Smooth muscle cell (in vitro differentiated cells): ENCODE results near the gene FKBP2. TPM values are rescaled to one million over a fixed set of nuclear protein-coding genes. Genes with fewer than 3 reads are reported as not detected.

Experiments used
- DNase-seq: peaks from one replicate; lab custom pipeline; 2025; ENCODE audit not compliant: unreplicated experiment; lab: John Stamatoyannopoulos, UW
- H2AFZ ChIP-seq: fragments of 200-600 bp; sonication (generic); 2 replicates; pipeline ENCODE4 v1.6.0; 2016; ENCODE audit warnings: antibody characterized with exemption, low read depth, mild to moderate bottlenecking
- H3F3A ChIP-seq: fragments of 200-600 bp; sonication (generic); 2 replicates; pipeline ENCODE4 v1.6.0; 2017; ENCODE audit warnings: antibody characterized with exemption, low read depth
- H3K27ac ChIP-seq: fragments of 200-600 bp; sonication (generic); 2 replicates; pipeline ENCODE4 v1.5.1; 2016; ENCODE audit warnings: low read depth, mild to moderate bottlenecking
- H3K27me3 ChIP-seq: fragments of 200-600 bp; sonication (generic); 2 replicates; pipeline ENCODE4 v1.6.1; 2016; ENCODE audit warnings: low read depth, mild to moderate bottlenecking
- H3K36me3 ChIP-seq: fragments of 200-600 bp; sonication (generic); 2 replicates; pipeline ENCODE4 v1.5.1; 2016; ENCODE audit warnings: low read depth
- H3K4me1 ChIP-seq: fragments of 200-600 bp; sonication (generic); 2 replicates; pipeline ENCODE4 v1.5.1; 2016; ENCODE audit warnings: low read depth
- H3K4me2 ChIP-seq: fragments of 200-600 bp; sonication (generic); 2 replicates; pipeline ENCODE4 v1.6.0; 2016; ENCODE audit warnings: mild to moderate bottlenecking
- H3K4me3 ChIP-seq: fragments of 200-600 bp; sonication (generic); 2 replicates; pipeline ENCODE4 v1.5.1; 2016; ENCODE audit warnings: mild to moderate bottlenecking
- H3K79me2 ChIP-seq: fragments of 200-600 bp; sonication (generic); 2 replicates; pipeline ENCODE4 v1.6.0; 2016; ENCODE audit warnings: low read depth, mild to moderate bottlenecking
- H3K9ac ChIP-seq: fragments of 200-600 bp; sonication (generic); 2 replicates; pipeline ENCODE4 v1.6.0; 2016; ENCODE audit warnings: low read depth
- H3K9me3 ChIP-seq: fragments of 200-600 bp; sonication (generic); replicated peaks from 2 replicates; pipeline ENCODE4 v1.5.1; 2016; ENCODE audit warnings: low read depth
- H4K20me1 ChIP-seq: fragments of 200-600 bp; sonication (generic); 2 replicates; pipeline ENCODE4 v1.6.0; 2016; ENCODE audit warnings: low read depth
- WGBS: methylation state at CpG from one replicate; pipeline ENCODE4 v1.1.7; 2016; ENCODE audit warnings: low lambda C conversion rate; 5-methylcytosine and 5-hydroxymethylcytosine counted together
- polyA plus RNA-seq: library from polyadenylated mRNA; unstranded; fragments of >200 nt; fragmentation: Nextera tagmentation; extraction: Ambion mirVana; gene quantifications from 2 replicates; pipeline ENCODE4 v1.2.1, GENCODE V29; 2016
- total RNA-seq: library from RNA; depleted of rRNA; stranded (reverse); fragments of >200 nt; gene quantifications from 2 replicates; pipeline ENCODE4 v1.2.3, GENCODE V29; 2014
- TF ChIP-seq, protein P1 (sequence below): fragments of 200-600 bp; sonication (generic); IDR thresholded peaks from 2 replicates; pipeline ENCODE4 v1.5.1; 2017; ENCODE audit warnings: borderline replicate concordance, mild to moderate bottlenecking, antibody characterized with exemption; ENCODE audit not compliant: insufficient read depth, poor library complexity, severe bottlenecking

Gene FKBP2
- total and polyA plus RNA-seq, 2 experiments from 2014 or later: 51.3 to 231 TPM

DNA sequence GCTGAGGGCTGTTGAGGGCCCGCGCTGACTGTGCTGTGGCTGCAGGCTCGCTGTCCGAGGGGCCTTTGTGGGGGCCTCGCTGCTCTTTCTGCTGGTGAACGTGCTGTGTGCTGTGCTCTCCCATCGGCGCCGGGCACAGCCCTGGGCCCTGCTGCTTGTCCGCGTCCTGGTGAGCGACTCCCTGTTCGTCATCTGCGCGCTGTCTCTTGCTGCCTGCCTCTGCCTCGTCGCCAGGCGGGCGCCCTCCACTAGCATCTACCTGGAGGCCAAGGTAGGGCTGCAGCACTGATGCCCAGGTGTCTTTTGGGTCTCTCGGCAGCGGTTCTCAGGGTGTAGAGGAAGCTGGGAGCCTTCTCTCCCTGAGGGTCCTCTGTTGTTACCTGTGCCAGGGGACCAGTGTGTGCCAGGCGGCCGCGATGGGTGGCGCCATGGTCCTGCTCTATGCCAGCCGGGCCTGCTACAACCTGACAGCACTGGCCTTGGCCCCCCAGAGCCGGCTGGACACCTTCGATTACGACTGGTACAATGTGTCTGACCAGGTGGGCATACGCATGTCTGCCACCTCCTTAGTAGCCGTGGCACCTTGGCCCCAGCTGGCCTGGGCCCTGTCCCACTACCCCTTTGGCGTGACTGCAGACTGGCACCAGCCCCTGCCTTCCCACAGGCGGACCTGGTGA lies 46.9 kb downstream of the FKBP2 start:
- Histone ChIP-seq H3K4me1 (peaks cover 16% of the 10 kb centered on the region), H3K79me2 (peaks cover 15% of the 10 kb centered on the region), H3K9ac (no peak overlapping the region), H3F3A (no peaks in the 10 kb centered on the region), H3K4me3 (no peak overlapping the region), H3K27me3 (peaks cover 33% of the 10 kb centered on the region), H3K9me3 (no peaks in the 10 kb centered on the region), H3K36me3 (no peaks in the 10 kb centered on the region), H3K27ac (no peak overlapping the region), H4K20me1 (peaks cover 17% of the 10 kb centered on the region), H3K4me2 (no peak overlapping the region), H2AFZ (no peak overlapping the region)
- TF ChIP-seq, protein P1, sequence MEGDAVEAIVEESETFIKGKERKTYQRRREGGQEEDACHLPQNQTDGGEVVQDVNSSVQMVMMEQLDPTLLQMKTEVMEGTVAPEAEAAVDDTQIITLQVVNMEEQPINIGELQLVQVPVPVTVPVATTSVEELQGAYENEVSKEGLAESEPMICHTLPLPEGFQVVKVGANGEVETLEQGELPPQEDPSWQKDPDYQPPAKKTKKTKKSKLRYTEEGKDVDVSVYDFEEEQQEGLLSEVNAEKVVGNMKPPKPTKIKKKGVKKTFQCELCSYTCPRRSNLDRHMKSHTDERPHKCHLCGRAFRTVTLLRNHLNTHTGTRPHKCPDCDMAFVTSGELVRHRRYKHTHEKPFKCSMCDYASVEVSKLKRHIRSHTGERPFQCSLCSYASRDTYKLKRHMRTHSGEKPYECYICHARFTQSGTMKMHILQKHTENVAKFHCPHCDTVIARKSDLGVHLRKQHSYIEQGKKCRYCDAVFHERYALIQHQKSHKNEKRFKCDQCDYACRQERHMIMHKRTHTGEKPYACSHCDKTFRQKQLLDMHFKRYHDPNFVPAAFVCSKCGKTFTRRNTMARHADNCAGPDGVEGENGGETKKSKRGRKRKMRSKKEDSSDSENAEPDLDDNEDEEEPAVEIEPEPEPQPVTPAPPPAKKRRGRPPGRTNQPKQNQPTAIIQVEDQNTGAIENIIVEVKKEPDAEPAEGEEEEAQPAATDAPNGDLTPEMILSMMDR: no peak
- WGBS: 96% methylated on average over 33 of the region's 33 CpGs
- DNase-seq: no peak

DNA sequence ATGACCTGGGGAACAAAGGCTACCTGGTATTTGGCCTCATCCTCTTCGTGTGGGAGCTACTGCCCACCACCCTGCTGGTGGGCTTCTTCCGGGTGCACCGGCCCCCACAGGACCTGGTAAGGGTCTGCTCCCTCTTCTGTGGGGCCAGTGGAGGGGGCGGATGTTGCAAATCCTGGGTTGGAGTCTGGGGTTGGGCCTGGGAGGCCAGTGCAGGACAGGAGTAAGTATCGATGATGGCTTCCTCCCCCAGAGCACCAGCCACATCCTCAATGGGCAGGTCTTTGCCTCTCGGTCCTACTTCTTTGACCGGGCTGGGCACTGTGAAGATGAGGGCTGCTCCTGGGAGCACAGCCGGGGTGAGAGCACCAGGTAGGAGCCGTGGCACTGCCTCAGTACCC lies 47.5 kb downstream of the FKBP2 start:
- no peaks in the 10 kb centered on the region for H3K9me3 ChIP-seq
- no peak for DNase-seq
- no peak overlapping the region for H3K27ac ChIP-seq
- peaks cover 9% of the 10 kb centered on the region for H3K79me2 ChIP-seq
- H3K36me3 ChIP-seq: no peaks in the 10 kb centered on the region
- peaks cover 20% of the 10 kb centered on the region for H4K20me1 ChIP-seq
- H2AFZ ChIP-seq: no peak overlapping the region
- 96% methylated on average over 9 of the region's 9 CpGs for WGBS
- H3K4me3 ChIP-seq: no peak overlapping the region
- H3K4me1 ChIP-seq: peaks cover 16% of the 10 kb centered on the region
- H3K27me3 ChIP-seq: peaks cover 38% of the 10 kb centered on the region
- no peaks in the 10 kb centered on the region for H3F3A ChIP-seq
- H3K4me2 ChIP-seq: no peak overlapping the region
- no peak overlapping the region for H3K9ac ChIP-seq
- TF ChIP-seq, protein P1: no peak

DNA sequence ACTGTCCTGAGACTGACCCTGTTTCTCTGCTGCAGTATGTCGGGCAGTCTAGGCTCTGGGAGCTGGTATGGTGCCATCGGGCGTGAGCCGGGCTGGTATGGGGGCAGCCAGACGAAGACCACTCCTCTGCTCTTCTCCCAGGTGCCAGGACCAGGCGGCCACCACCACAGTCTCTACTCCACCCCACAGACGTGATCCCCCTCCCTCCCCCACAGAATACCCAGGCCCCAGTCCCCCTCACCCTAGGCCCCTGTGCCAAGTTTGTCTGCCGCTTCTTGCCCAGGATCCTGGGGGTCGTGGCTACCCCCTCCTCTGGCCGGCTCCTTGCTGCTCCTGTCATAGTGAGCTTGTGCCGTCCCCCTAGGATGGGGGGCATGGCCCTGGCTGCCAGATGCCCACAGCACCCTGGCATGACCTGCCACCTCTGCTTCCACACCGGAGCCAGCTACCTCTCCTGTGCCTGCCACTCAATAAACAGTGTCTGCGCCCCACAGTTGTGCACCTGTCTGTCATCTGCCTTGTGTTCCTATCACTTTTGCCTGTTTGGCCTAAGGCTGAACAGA lies 48.2 kb downstream of the FKBP2 start:
- peaks cover 2% of the 10 kb centered on the region for H3K79me2 ChIP-seq
- H3K36me3 ChIP-seq: no peaks in the 10 kb centered on the region
- H3K4me1 ChIP-seq: peaks cover 9% of the 10 kb centered on the region
- H3K27ac ChIP-seq: no peak overlapping the region
- H3K27me3 ChIP-seq: peaks cover 46% of the 10 kb centered on the region
- H2AFZ ChIP-seq: no peak overlapping the region
- H3F3A ChIP-seq: no peaks in the 10 kb centered on the region
- H3K9me3 ChIP-seq: no peaks in the 10 kb centered on the region
- H3K4me2 ChIP-seq: no peak overlapping the region
- DNase-seq: no peak
- H4K20me1 ChIP-seq: peaks cover 20% of the 10 kb centered on the region
- TF ChIP-seq, protein P1: no peak
- H3K9ac ChIP-seq: no peak overlapping the region
- no peak overlapping the region for H3K4me3 ChIP-seq
- 95% methylated on average over 10 of the region's 13 CpGs for WGBS
